HG03575 (cell line): Measurements from ENCODE around the gene EHD1.

ENCODE experiments used
- ATAC-seq: cut with Tn5 transposase; IDR thresholded peaks from one replicate; pipeline ENCODE4 v1.9.1; 2021; ENCODE audit not compliant: unreplicated experiment, insufficient number of reproducible peaks, low FRiP score; ENCODE audit errors: extremely low read depth

EHD1 gene

DNA sequence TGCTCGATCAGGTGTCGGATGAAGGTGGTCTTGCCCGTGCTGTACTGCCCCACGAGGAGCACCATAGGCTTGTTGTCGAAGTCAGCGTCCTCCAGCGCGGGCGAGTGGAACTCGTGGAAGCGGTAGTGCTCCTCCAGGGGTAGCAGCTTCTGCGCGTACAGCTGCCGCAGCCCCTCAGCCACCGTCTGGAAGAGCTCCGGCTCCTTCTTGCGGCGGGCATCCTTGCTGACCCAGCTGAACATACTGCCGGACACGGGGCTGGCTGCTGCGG is 263 bp downstream of the EHD1 start:
- ATAC-seq, result no peak

DNA sequence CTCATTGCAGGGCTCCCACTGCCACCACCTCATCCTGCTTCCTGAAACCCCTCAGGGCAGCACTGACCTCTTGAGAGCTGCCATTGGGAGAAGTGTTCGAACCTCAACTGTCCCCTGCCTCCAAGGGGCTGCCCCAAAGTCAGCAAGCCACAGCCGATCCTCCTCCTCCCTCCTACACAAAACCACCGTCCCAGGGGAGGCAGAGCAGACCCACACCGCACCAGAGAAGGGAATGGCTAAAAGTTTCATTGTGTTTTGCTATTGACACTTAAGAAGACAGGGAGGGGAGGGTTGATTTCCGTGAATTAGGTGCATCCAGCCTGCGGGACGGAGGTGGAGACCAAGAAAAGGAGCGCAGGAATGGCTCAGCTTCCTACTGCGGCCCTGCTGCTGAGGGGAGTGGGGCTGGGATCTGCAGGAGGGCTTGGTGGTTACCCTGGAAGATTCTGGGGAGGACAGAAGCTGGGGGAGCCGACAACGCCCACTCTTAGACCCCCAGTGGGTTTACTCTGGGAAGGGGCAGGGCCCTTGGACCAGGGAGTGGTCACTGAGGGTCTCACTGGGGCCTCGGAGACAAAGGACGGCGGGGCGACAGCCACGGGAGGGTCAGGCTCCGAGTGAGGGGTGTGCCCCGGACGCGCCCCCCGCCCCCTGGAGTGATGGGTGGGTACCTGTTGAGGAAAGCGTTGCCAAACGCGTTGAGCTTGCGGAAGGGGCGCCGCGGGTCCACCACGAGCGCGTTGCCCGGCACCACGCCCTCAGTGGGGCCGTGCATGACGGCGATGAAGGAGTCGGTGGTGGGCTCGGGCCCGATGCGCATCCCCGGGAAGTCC is 815 bp downstream of the EHD1 start:
- ATAC-seq, result no peak

DNA sequence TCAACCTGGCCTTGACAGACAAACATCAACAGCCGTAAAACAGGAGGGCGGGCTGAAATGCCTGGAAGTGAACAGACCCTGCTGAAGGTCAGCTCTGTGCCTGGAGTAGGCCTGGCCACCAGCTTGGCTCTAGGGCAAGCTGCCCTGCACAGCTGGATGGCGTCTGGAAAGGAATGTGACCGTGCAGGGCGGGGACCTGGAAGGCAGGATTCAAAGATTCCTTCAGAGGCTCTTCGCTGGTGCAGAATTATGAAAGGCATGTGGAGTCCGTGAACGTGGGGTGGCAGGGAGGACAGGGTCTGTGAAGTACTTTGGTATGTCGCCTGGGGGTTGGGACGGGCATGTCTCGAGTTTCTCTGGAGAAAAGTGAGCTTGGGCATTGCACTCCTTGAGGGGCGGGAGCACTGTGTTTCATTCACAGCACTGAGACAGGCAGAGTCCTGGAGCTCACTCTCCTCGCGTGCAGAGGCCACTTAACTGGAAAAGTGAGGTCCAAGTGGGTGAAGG is 1.5 kb downstream of the EHD1 start:
- no peak for ATAC-seq

DNA sequence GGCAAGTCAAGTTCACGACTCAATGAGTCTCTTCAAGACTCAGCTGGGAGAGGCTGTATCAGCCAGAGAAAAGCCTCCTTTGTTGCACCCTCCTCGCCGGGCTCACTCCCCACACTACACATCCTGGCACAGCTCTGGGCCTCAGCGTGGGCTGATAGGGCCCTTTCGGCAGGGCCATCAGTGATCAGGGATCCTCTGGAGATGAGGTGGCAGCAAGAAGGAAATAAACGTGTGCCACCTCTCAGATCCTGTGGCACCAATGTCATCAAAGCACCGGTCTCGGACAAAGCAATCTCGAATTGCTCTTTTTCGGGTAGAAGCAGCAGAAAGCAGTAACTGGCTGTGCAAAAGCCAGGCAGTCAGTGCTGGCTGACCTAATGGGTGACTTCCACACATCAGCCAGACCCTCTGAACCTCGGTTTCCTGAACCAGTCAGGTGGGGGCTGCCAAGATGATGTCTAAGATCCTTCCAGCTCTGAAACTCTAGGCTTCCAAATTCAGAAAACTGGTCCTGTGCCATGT is 2.1 kb downstream of the EHD1 start:
- ATAC-seq, result no peak

DNA sequence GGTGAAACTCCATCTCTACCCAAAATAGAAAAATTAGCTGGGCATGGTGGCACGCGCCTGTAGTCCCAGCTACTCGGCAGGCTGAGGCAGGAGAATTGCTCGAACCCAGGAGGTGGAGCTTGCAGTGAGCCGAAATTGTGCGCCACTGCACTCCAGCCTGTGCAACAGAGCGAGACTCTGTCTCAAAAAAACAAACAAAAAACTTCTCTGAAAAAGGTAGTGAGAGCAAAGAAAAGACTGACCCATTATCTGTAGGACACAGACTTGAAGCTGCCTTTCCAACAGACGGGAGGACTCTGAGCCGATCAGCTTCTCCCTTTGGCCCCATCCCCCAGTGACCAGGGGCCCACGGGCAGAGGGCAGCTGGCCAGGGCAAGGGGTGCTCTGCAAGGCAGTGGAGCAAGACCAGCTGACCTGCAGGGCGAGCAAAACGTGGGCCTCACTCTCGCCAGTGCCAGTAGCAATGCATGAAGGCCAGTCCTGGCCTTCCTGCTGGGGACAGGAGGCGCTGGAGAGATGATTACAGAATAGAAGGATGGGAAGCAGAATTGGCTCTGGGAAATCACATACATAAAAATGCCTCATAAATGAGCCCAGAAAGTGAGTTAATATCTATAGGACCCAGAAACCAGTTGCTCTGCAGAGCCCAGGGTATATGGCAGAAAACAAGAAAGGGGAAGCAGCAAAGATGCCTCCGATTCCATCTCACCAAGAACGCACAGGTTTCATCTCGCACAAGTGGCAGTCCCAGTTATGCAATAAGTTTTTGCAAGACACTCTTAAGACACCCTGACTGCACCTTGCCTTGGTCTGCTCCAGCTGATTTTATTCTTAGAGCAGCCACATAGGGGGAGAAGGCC is 2.8 kb downstream of the EHD1 start:
- ATAC-seq, result no peak

DNA sequence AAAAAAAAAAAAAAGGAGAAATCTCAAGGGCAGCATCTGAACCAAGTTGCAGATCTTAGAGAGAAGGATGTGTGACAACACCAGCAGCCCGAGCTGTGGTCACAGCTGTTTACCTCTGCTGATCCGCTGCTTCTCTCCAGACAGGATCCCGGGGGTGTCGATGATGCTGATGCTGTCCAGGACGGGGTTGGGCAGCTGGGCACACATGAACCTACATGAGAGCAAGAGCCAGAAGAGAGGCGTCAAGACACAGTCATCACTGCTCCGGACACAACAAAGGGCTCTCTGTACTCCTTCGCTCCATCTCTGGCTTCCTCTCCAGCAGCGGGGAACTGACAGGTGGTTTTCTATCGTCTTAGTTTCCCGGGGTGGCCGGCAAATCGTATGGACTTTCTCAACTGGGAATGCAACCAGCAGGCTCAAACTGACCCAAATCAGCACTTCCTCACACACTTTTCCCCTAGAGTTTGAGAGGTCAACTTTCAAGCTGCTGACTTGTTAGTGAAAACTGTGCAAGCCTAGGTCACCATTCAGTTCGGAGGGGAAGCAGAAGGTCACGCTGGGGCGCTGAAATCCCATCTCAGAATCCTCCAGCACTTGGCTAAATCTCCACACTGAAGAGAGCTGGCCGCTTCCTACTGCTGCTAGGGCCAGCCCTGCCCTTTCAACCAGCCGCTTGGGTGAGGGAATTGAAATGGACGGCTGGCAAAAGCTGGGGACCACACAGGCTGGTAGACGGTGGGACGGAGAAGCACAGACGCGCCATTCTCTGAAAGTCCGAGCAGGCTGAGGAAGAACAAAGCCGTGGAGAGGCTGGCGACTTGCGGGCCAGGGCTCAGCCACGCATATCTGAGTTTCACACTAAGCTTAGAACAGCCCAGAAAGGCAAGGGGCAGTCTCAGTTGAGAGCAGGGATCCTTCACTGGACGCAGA is 3.8 kb downstream of the EHD1 start:
- no peak for ATAC-seq

DNA sequence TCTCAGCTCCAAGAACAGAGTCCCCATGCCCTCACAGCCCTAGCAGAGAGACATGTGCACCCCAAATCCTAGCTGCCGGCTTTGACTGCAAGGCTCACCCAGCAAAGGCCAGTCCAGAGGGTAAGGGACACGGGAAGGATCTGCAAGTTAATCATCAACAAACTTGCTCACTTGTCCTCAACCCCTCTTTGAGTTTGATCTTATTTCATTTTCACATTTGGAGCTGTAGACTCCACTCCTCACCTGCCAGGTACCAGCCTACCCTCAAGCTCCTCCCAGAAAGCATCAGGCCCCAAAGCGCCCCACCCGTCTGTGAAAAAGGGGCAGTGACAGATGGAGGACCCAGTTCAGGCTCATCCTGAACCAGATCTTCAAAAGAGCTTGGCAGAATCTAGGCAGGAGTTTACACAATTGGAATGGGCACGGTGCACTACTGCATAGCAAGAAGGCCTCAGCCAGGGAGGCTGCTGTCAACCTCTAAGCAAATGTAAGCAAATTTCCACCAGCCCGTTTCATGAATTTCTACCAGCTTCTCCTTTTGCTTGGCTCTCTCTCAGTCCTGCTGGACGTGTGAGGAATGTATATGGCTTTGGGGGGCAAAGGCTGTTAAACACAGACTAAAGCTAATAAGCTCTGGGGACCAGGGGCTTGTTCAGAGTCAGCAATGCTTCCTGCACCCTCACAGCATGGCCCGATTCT is 5.5 kb downstream of the EHD1 start:
- no peak for ATAC-seq

DNA sequence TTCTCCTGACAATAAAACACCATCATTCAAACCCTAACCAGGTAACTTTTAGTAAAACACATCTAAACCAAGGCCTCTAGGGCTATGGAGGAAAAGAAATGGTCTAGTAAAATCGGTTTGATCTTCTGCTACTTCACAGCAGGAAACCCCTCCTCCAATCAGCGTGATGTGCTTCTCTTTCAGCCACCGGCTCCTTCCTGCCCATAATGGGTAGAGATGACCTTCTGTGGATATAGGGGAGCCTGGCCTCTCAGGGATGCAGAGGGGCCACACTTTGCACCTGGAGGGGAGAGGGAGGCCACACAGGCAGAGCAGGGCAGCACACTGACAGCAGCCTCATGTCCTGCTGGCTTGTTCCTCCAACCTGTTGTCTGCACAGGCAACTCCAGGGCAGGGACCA is 6.9 kb downstream of the EHD1 start:
- ATAC-seq, result no peak

DNA sequence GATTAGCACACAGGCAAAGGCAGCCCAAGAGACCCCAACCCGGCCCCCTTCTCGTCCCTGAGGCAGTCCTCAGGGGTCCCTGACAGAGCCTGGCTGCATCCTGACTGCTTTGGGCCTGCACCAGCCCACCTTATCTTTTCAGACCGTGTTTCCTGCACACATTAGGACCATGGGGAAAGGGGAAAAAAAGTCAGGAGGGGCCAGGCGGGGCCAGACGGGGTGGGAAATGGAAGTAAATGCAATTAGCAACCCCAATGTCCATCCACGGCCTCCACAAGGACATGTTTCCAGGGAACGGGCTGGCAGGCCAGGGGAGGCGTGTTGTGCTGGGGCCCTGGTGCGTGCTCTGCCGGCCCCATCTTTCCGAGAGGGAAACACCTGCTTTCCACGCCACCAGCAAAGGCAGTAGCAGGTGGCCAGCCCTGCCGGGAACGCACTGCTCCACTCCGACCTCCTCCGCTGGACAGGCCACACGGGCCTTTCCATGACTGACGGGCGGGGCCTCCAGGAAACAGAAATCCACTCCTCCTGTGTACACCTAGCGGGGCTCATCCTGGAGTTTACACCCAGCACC is 7.4 kb downstream of the EHD1 start:
- no peak for ATAC-seq

DNA sequence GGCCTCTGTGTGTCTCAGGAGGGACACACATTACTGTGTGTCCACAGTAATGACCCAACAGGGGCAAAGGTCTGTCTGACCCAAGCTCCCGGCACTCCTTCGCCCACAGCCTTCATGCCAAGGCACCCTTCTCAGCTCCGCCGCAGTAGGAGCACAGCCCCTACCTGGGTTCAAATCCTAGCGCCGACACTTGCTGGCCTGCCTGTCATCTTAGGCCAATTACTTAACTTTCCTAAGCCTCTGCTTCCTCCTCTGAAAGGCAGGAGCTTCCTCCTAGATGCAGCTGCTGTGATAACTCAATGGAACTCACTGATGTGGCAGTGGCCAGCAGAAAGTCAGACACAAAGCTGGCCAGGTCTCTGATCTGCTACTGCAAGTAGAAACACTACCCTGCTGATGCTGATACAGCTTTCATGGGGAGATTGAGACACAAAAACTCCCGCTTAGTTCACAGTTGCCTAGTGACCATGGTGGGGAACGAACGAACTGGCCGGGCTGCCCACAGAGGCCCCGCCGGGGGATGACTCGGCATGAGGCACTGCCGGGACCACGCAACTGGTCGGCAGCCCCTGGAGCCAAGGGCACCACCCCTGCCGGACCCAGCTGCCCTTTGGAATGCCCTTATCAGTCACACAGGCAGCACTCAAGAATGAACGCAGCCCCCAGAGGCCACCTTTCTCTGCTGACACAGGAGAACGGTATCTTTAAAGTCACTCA is 8.1 kb downstream of the EHD1 start:
- ATAC-seq, result no peak

DNA sequence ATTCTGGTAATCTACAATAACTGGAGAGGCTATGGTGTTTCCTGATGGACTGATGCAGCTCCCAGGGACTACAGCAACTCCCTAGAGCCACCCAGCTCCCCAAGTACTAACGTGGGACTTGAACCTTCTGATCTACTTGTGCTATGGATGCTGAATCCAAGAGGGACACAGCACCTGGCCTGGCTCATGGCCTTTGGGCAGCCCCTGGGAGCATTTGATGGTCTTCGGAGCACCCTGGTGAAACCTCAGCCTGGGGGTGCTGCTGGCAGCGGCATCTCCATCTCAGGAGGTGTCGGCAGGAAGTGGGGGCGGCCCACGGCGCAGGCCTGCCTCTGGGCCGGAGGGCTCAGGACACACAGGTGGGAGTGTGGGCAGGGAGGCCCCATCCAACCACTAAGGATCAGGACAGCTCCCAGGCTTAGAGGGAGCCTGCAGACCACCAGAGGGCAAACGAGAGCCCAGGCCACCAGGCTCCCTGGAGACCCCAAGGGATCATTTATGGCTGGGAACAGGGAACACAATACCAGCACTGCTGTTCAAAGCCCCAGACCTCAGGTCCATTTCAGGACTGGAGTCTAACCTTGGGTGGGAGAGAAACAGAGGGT is 8.7 kb downstream of the EHD1 start:
- ATAC-seq, result no peak

DNA sequence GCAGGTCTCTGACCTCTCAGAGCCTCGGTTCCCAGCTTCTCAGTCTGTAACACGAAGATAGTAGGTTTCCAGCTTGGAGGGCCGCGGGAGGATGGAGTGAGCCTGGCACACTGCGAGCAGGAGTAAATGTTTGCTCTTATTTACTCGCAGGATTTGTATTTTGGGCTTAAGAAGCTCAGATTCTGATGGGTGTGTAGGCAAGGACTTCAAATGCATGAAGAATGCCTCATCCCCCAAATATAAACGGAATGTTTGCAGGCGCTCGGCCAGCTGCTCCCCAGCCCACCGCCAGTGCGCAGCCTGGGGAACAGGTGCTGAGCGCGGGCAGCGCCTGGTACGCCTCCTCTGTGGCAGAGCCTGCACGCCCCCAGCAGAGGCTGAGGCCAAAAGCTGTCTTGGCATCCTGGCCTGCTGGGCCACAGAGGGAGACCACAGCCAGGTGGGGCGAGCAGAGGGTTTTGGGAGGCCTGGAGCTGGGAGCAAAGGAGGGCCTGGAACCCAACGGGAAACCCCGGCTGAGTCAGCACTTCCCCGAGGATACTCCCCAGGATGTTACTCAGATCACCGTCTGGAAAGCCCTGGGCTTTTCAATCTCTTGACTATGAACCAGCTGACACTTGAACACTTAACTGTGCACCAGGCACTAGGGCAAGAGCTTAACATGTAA is 9.4 kb downstream of the EHD1 start:
- ATAC-seq, result no peak

DNA sequence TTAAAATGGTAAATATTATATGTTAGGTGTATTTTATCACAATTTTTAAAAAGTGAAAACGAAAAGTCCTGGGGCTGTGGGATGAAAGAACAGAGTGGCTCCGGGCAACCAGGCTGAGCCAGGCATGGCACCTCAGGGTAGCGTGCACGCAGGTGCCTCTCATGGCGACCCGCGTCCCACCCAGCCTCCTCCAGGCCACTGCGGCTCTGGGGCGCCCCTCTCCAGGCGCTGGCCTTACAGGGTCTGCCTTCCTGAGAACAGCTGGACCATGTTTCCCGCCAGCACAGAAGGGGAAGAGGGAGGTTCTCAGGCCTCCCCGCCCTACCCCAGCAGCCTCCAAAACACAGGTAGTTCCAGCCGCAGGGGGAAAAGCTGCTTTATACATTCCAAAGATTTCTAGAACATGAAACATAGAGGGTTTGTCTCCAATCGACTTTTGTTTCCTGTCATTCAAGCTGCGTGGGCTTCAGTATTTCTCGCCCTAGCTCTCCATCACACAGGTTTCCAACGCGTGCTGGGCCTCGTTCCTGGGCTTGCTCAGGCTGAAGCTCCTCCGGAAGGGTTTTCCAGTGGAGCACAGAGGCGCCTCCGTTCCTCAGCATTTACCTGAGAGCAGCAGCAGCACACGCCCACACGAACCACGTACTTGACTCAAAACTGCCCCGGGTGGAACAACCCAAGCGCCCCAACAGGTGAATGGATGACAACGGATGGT is 10.5 kb downstream of the EHD1 start:
- no peak for ATAC-seq

DNA sequence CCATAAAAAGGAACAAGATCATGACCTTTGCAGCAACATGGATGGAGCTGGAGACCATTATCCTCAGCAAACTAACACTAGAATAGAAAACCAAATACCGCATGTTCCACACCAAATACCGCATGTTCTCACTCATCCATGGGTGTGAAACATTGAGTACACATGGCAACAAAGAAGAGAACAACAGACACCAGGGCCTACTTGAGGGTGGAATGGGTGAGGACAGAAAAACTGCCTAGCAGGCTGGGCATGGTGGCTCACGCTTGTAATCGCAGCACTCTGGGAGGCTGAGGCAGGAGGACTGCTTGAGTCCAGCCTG is 12.3 kb downstream of the EHD1 start:
- ATAC-seq, result no peak

DNA sequence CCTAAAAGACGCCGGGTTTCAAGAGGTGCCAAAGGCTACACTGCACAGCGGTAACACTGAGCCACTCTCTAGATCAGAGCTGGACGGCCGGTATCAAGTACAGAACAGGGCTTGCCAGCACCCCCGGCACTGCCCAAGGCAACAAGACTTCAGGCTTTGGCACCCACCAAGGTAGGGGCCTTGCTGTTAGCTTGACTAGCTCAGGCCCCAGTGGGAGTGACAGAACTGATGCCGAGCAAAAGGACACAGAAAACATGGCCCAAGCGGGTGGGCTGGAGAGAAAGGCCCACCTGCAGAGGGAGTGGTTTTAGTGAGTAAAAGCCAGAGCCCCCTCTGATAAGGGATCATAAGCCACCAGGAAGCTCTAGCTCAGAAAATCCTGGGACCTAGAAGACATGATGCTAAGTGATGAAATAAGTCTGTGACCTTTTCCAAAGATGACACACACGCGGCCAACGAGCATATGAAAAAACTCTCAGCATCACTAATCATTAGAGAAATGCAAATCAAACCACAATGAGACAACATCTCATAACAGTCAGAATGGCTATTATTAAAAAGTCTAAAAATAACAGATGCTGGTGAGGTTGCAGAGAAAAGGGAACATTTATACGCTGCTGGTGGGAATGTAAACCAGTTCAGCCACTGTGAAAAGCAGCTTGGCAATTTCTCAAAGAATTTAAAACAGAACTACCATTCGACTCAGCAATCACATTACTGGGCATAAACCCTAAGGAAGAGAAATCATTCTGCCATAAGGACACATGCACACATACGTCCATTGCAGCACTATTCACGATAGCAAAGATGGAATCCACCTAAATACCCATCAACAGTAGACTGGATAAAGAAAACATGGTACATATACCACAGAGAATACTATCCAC is 12.9 kb downstream of the EHD1 start:
- ATAC-seq, result no peak
